Activated T-cell treated with anti-CD3 and anti-CD28 coated beads, Interleukin-2, amount 50 U/mL, for 4 hours (primary cell): Measurements from ENCODE around the gene CYTH3. TPM values are rescaled to one million over a fixed set of nuclear protein-coding genes. Genes with fewer than 3 reads are reported as not detected.

Source experiments
- ATAC-seq, 2 donors: fragments of 200-7000 bp; cut with Tn5 transposase; one replicate each; pipeline ENCODE4 v1.10.0; 2021
- DNase-seq: peaks from one replicate; pipeline ENCODE4 v3.0.0-alpha.2; 2020
- H3K27me3 Mint-ChIP-seq: one replicate; pipeline ENCODE4 v1.8.0; 2021; ENCODE audit warnings: low read depth, mixed read lengths
- H3K36me3 Mint-ChIP-seq: one replicate; pipeline ENCODE4 v1.8.0; 2022; ENCODE audit warnings: mixed read lengths; ENCODE audit not compliant: insufficient read depth
- H3K4me1 Mint-ChIP-seq: one replicate; pipeline ENCODE4 v1.8.0; 2021; ENCODE audit warnings: low read depth, mixed read lengths
- H3K4me3 Mint-ChIP-seq: one replicate; pipeline ENCODE4 v1.8.0; 2021; ENCODE audit warnings: mild to moderate bottlenecking, moderate library complexity, mixed read lengths
- H3K9me3 Mint-ChIP-seq: one replicate; pipeline ENCODE4 v1.8.0; 2021; ENCODE audit warnings: mixed read lengths
- total RNA-seq, 3 donors: library from RNA; stranded (reverse); gene quantifications; one replicate each; pipeline ENCODE4 v1.2.1, GENCODE V29; 2021

Gene CYTH3
- total RNA-seq, 3 donors from 2014 or later = 3.6 to 9.9 (median 4.6) TPM

- ATAC-seq (peak; percentile 94 to 96), DNase-seq (peak; percentile 31)
- Mint-ChIP-seq H3K4me3 (peak overlapping the region; percentile 14), H3K4me1 (peaks cover 50% of the 10 kb centered on the region), H3K27me3 (no peaks in the 10 kb centered on the region), H3K36me3 (no peaks in the 10 kb centered on the region), H3K9me3 (no peaks in the 10 kb centered on the region)
These were observed 15.5 kb downstream of the CYTH3 start for GRCh38 chr7:6256677-6257535.

- H3K4me3 Mint-ChIP-seq = no peak overlapping the region
- DNase-seq (no peak), ATAC-seq (no peak)
- H3K9me3 Mint-ChIP-seq = no peaks in the 10 kb centered on the region
- H3K36me3 Mint-ChIP-seq = no peaks in the 10 kb centered on the region
- no peaks in the 10 kb centered on the region for H3K27me3 Mint-ChIP-seq
- H3K4me1 Mint-ChIP-seq = peaks cover 55% of the 10 kb centered on the region
These were observed 16.3 kb downstream of the CYTH3 start for GRCh38 chr7:6256109-6256483.

GRCh38 chr7:6254866-6255265, 17.6 kb downstream of the CYTH3 start:
- H3K4me1 Mint-ChIP-seq = peaks cover 56% of the 10 kb centered on the region
- H3K27me3 Mint-ChIP-seq = no peaks in the 10 kb centered on the region

GRCh38 chr7:6252748-6253147, 19.7 kb downstream of the CYTH3 start:
- ATAC-seq = no peak
- H3K9me3 Mint-ChIP-seq = no peaks in the 10 kb centered on the region
- peaks cover 49% of the 10 kb centered on the region for H3K4me1 Mint-ChIP-seq
- H3K36me3 Mint-ChIP-seq = no peaks in the 10 kb centered on the region
- H3K27me3 Mint-ChIP-seq = no peaks in the 10 kb centered on the region
- DNase-seq = no peak
- no peak overlapping the region for H3K4me3 Mint-ChIP-seq

More at GRCh38 chr7:6254866-6255265, 17.6 kb downstream of the CYTH3 start:
- no peaks in the 10 kb centered on the region for H3K9me3 Mint-ChIP-seq
- H3K4me3 Mint-ChIP-seq = no peak overlapping the region
- no peak for ATAC-seq
- no peaks in the 10 kb centered on the region for H3K36me3 Mint-ChIP-seq
- no peak for DNase-seq

- Mint-ChIP-seq H3K36me3 (no peaks in the 10 kb centered on the region), H3K4me1 (peaks cover 45% of the 10 kb centered on the region), H3K4me3 (no peak overlapping the region), H3K9me3 (no peaks in the 10 kb centered on the region), H3K27me3 (no peaks in the 10 kb centered on the region)
- DNase-seq (no peak), ATAC-seq (no peak)
These were observed 20.1 kb downstream of the CYTH3 start for GRCh38 chr7:6252341-6252746.

- H3K4me3 Mint-ChIP-seq = no peak overlapping the region
- peaks cover 38% of the 10 kb centered on the region for H3K4me1 Mint-ChIP-seq
- ATAC-seq = no peak
- H3K9me3 Mint-ChIP-seq = no peaks in the 10 kb centered on the region
- no peak for DNase-seq
- H3K27me3 Mint-ChIP-seq = no peaks in the 10 kb centered on the region
- H3K36me3 Mint-ChIP-seq = no peaks in the 10 kb centered on the region
These were observed 20.8 kb downstream of the CYTH3 start for GRCh38 chr7:6251653-6252052.

GRCh38 chr7:6250364-6250833, 22.0 kb downstream of the CYTH3 start:
- H3K27me3 Mint-ChIP-seq = no peaks in the 10 kb centered on the region

GRCh38 chr7:6249043-6249442, 23.4 kb downstream of the CYTH3 start:
- ATAC-seq = no peak
- Mint-ChIP-seq H3K4me3 (no peak overlapping the region), H3K36me3 (no peaks in the 10 kb centered on the region), H3K9me3 (no peaks in the 10 kb centered on the region), H3K4me1 (peaks cover 30% of the 10 kb centered on the region), H3K27me3 (no peaks in the 10 kb centered on the region)
- no peak for DNase-seq

More at GRCh38 chr7:6250364-6250833, 22.0 kb downstream of the CYTH3 start:
- H3K36me3 Mint-ChIP-seq = no peaks in the 10 kb centered on the region
- H3K4me3 Mint-ChIP-seq = no peak overlapping the region
- no peaks in the 10 kb centered on the region for H3K9me3 Mint-ChIP-seq
- DNase-seq (no peak), ATAC-seq (peak; percentile 91 to 95)
- peaks cover 30% of the 10 kb centered on the region for H3K4me1 Mint-ChIP-seq

- Mint-ChIP-seq H3K27me3 (no peaks in the 10 kb centered on the region), H3K4me3 (no peak overlapping the region), H3K36me3 (no peaks in the 10 kb centered on the region), H3K9me3 (no peaks in the 10 kb centered on the region), H3K4me1 (peaks cover 30% of the 10 kb centered on the region)
- no peak for ATAC-seq
- DNase-seq = no peak
These were observed 23.8 kb downstream of the CYTH3 start for GRCh38 chr7:6248581-6248980.

GRCh38 chr7:6246251-6246917, 26.0 kb downstream of the CYTH3 start:
- Mint-ChIP-seq H3K4me1 (peaks cover 24% of the 10 kb centered on the region), H3K9me3 (no peaks in the 10 kb centered on the region), H3K27me3 (no peaks in the 10 kb centered on the region), H3K4me3 (no peak overlapping the region), H3K36me3 (no peaks in the 10 kb centered on the region)
- DNase-seq = no peak
- no peak for ATAC-seq

GRCh38 chr7:6244021-6244420, 28.4 kb downstream of the CYTH3 start:
- Mint-ChIP-seq H3K4me3 (no peak overlapping the region), H3K27me3 (no peaks in the 10 kb centered on the region), H3K9me3 (no peaks in the 10 kb centered on the region), H3K36me3 (no peaks in the 10 kb centered on the region), H3K4me1 (peaks cover 13% of the 10 kb centered on the region)
- DNase-seq (no peak), ATAC-seq (no peak)

GRCh38 chr7:6243168-6243567, 29.3 kb downstream of the CYTH3 start:
- H3K4me3 Mint-ChIP-seq = no peak overlapping the region
- H3K36me3 Mint-ChIP-seq = no peaks in the 10 kb centered on the region
- peaks cover 9% of the 10 kb centered on the region for H3K4me1 Mint-ChIP-seq
- H3K27me3 Mint-ChIP-seq = no peaks in the 10 kb centered on the region
- DNase-seq (no peak), ATAC-seq (no peak)
- H3K9me3 Mint-ChIP-seq = no peaks in the 10 kb centered on the region

- Mint-ChIP-seq H3K9me3 (no peaks in the 10 kb centered on the region), H3K27me3 (no peaks in the 10 kb centered on the region), H3K36me3 (no peaks in the 10 kb centered on the region), H3K4me1 (peaks cover 9% of the 10 kb centered on the region), H3K4me3 (no peak overlapping the region)
- DNase-seq (no peak), ATAC-seq (no peak)
These were observed 29.9 kb downstream of the CYTH3 start for GRCh38 chr7:6242561-6242960.

GRCh38 chr7:6241607-6241973, 30.8 kb downstream of the CYTH3 start:
- no peaks in the 10 kb centered on the region for H3K27me3 Mint-ChIP-seq
- DNase-seq (no peak), ATAC-seq (no peak)
- H3K36me3 Mint-ChIP-seq = no peaks in the 10 kb centered on the region
- no peaks in the 10 kb centered on the region for H3K9me3 Mint-ChIP-seq
- no peak overlapping the region for H3K4me3 Mint-ChIP-seq
- H3K4me1 Mint-ChIP-seq = peaks cover 9% of the 10 kb centered on the region
